ENCODE data around the gene ZBTB42. TPM values are rescaled to one million over a fixed set of nuclear protein-coding genes. Genes with fewer than 3 reads are reported as not detected.

Gene ZBTB42
- total RNA-seq, 1 experiment from 2014 or later, result 16.5 TPM

- no TSS peak for BruUV-seq (replicated peaks)
- no peak for DNase-seq (ENCODE audit: low read depth, low spot score)
- ChIA-PET POLR2A (no interaction called here), CTCF (interaction anchor here (0.5 to 1.2 kb wide), 2 partner anchors 24 to 93 kb away, joined by 3 to 4 read pairs; no protein-coding TSS in a partner anchor)
- Histone ChIP-seq H3K4me1 (ENCODE audit: control insufficient read depth, insufficient read depth, low read length) (peaks cover 73% of the 10 kb centered on the region), H3K4me3 (ENCODE audit: low read depth in 2 of 2, low read length in 2 of 2) (peak overlapping the region; percentile 56 to 63), H3K9me3 (ENCODE audit: control insufficient read depth, insufficient read depth, low read depth, low read length) (no peaks in the 10 kb centered on the region), H3K27me3 (ENCODE audit: control insufficient read depth, insufficient read depth, low read length) (no peaks in the 10 kb centered on the region), H3K36me3 (ENCODE audit: control insufficient read depth, insufficient read depth, low read length) (no peaks in the 10 kb centered on the region), H3K27ac (ENCODE audit: low read length) (peak overlapping the region; percentile 63)
- TF ChIP-seq POLR2AphosphoS5 (IDR thresholded peaks at IDR 0.05; ENCODE audit: low read depth, low read length) (no peak), CTCF (IDR thresholded peaks at IDR 0.05) (no peak), SIN3A (IDR thresholded peaks at IDR 0.05; ENCODE audit: borderline replicate concordance, insufficient read depth, low read depth, low read length) (no peak), TCF7L2 (IDR thresholded peaks at IDR 0.05; ENCODE audit: low read depth, low read length) (no peak), REST (IDR thresholded peaks at IDR 0.05; ENCODE audit: insufficient read depth in 1 of 2, low read depth in 2 of 2, low read length in 1 of 2) (no peak)
- in situ Hi-C loops (cut with HindIII; ENCODE audit: low pct_unique_long_range_greater_than_20kb, low sequenced_read_pairs), result no loop called here
- intact Hi-C loops (cut with micrococcal nuclease; ENCODE audit: unreplicated experiment), result no loop called here
- ATAC-seq, result no peak
These were observed 856 bp downstream of the ZBTB42 start for GRCh38 chr14:104801520-104802393.

GRCh38 chr14:104802394-104803184 lies 1.7 kb downstream of the ZBTB42 start:
- H3K9me3 ChIP-seq (ENCODE audit: control insufficient read depth, insufficient read depth, low read depth, low read length), result no peaks in the 10 kb centered on the region
- H3K36me3 ChIP-seq (ENCODE audit: control insufficient read depth, insufficient read depth, low read length), result no peaks in the 10 kb centered on the region
- peak overlapping the region; percentile 63; the same call in 1 of the 2 replicates for H3K27ac ChIP-seq (ENCODE audit: low read length)
- in situ Hi-C loops (cut with HindIII; ENCODE audit: low pct_unique_long_range_greater_than_20kb, low sequenced_read_pairs), result no loop called here
- no TSS peak for BruUV-seq (replicated peaks)
- H3K4me1 ChIP-seq (ENCODE audit: control insufficient read depth, insufficient read depth, low read length), result peaks cover 64% of the 10 kb centered on the region
- TF ChIP-seq POLR2AphosphoS5 (IDR thresholded peaks at IDR 0.05; ENCODE audit: low read depth, low read length) (no peak), SIN3A (IDR thresholded peaks at IDR 0.05; ENCODE audit: borderline replicate concordance, insufficient read depth, low read depth, low read length) (no peak), REST (IDR thresholded peaks at IDR 0.05; ENCODE audit: insufficient read depth in 1 of 2, low read depth in 2 of 2, low read length in 1 of 2) (no peak), TCF7L2 (IDR thresholded peaks at IDR 0.05; ENCODE audit: low read depth, low read length) (no peak), CTCF (IDR thresholded peaks at IDR 0.05) (no peak)
- ATAC-seq (no peak), DNase-seq (ENCODE audit: low read depth, low spot score) (no peak)
- H3K4me3 ChIP-seq (ENCODE audit: low read depth in 2 of 2, low read length in 2 of 2), result peak overlapping the region; percentile 35 to 56
- no peaks in the 10 kb centered on the region for H3K27me3 ChIP-seq (ENCODE audit: control insufficient read depth, insufficient read depth, low read length)
- intact Hi-C loops (cut with micrococcal nuclease; ENCODE audit: unreplicated experiment), result no loop called here
- CTCF ChIA-PET, result no interaction called here
- POLR2A ChIA-PET, result no interaction called here
